ENCODE data around the gene ATP5F1E. TPM values are rescaled to one million over a fixed set of nuclear protein-coding genes. Genes with fewer than 3 reads are reported as not detected.

ATP5F1E gene
- total RNA-seq, 1 experiment from 2014 or later: 41.1 TPM

DNA sequence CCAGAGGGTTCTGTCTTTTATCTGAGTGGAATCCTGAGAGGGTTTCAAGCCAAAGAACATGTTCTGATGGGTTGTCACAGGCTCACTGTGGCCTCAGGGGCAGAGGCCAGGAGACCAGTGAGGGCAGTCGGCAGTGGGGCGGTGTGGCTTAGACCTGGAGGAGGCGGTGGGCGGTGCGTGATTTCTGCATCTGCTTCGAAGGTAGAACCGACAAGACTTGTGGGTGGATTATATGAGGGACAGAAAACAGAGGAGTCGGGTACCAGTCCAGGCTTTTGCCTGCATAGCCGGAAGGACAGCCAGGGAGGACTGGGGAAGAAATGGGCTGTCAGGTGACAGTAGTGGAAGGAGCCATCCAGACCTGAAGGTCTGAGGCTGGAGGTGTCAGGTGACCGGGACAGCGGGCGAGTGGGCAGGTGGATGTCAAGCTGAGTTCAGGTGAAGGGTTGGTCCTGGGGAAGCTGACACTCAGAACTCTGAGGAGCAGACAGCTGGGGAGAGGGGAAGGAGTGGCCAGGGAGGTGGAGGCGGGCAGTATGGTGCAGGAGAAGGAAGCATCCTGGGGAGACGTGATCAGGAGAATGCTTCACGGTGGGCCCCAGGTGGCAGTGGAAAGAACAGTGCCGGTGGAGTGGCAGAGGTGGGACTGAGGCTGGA is 28.2 kb downstream of the ATP5F1E start (continued):
- TF ChIP-seq CBFB (CRISPR knock-in tag; IDR thresholded peaks at IDR 0.05; ENCODE audit: low read depth) (no peak), RORB (CRISPR knock-in tag; IDR thresholded peaks at IDR 0.05) (no peak)
- TF ChIP-seq, protein P1, sequence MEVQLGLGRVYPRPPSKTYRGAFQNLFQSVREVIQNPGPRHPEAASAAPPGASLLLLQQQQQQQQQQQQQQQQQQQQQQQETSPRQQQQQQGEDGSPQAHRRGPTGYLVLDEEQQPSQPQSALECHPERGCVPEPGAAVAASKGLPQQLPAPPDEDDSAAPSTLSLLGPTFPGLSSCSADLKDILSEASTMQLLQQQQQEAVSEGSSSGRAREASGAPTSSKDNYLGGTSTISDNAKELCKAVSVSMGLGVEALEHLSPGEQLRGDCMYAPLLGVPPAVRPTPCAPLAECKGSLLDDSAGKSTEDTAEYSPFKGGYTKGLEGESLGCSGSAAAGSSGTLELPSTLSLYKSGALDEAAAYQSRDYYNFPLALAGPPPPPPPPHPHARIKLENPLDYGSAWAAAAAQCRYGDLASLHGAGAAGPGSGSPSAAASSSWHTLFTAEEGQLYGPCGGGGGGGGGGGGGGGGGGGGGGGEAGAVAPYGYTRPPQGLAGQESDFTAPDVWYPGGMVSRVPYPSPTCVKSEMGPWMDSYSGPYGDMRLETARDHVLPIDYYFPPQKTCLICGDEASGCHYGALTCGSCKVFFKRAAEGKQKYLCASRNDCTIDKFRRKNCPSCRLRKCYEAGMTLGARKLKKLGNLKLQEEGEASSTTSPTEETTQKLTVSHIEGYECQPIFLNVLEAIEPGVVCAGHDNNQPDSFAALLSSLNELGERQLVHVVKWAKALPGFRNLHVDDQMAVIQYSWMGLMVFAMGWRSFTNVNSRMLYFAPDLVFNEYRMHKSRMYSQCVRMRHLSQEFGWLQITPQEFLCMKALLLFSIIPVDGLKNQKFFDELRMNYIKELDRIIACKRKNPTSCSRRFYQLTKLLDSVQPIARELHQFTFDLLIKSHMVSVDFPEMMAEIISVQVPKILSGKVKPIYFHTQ (CRISPR knock-in tag; IDR thresholded peaks at IDR 0.05): no peak
- TF ChIP-seq, protein P2, sequence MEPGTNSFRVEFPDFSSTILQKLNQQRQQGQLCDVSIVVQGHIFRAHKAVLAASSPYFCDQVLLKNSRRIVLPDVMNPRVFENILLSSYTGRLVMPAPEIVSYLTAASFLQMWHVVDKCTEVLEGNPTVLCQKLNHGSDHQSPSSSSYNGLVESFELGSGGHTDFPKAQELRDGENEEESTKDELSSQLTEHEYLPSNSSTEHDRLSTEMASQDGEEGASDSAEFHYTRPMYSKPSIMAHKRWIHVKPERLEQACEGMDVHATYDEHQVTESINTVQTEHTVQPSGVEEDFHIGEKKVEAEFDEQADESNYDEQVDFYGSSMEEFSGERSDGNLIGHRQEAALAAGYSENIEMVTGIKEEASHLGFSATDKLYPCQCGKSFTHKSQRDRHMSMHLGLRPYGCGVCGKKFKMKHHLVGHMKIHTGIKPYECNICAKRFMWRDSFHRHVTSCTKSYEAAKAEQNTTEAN (CRISPR knock-in tag; IDR thresholded peaks at IDR 0.05): no peak

DNA sequence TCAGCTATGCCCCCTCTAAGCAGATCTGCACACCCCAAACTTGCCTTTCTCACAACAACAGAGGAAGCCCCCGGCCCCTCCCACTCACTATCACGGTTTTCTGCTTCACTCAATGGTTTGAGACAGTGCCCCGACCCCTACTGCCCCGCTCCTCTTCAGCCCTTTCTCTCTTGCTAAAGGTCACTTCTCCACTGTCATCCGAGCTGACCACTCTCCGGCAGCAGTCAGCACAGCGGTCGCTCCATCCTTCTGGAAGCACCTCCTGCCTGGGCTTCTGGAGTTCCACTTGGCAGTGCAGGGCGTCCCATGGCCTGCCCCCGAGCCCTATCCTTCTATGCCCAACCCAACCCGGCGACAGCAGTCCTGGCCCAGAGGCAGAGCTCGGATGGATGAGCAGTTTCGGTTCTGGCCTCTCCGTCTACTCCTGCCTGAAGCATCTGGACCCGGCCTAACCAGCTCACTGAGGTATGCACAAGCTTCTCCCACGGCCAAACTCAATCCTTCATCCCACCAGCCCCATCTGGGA is 29.2 kb downstream of the ATP5F1E start:
- no peak overlapping the region for H3K4me3 Mint-ChIP-seq
- TF ChIP-seq GABPB1 (CRISPR knock-in tag; IDR thresholded peaks at IDR 0.05): peak; percentile 40; the same call in 1 of the 2 replicates
- no peak for TF ChIP-seq PRRX2 (CRISPR knock-in tag; IDR thresholded peaks at IDR 0.05)
- peak overlapping the region; percentile 24; the same call in 1 of the 2 replicates for H3K27ac Mint-ChIP-seq

DNA sequence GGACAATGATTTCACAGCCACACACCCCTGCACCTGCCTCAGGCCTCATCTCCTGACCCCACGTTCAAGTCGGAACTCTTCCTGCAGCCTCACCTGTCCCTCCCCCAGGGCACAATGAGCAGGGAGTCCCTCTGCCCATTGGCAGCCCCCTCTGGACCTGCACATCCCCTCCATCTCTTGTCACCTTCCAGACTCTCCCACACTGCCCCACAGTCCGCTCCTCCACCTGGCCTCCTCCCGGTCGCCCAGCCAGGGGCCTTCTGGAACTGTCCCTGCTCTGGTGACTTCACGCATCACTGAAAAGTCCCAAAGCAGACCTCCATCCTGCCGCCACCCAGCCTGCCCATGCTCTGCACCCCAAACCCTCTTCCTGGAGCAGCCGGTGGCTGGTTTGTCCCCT is 29.7 kb downstream of the ATP5F1E start:
- ChIA-PET CTCF (no interaction called here), POLR2A (no interaction called here)
- H3K4me3 Mint-ChIP-seq: no peak overlapping the region
- H3K36me3 Mint-ChIP-seq: peaks cover 3% of the 10 kb centered on the region; the same call in 1 of the 2 replicates
- H3K27me3 Mint-ChIP-seq (ENCODE audit: low read depth): peaks cover 5% of the 10 kb centered on the region; the same call in 1 of the 2 replicates
- H3K4me1 Mint-ChIP-seq: peaks cover 12% of the 10 kb centered on the region
- H3K27ac Mint-ChIP-seq: no peak overlapping the region
- no peak for DNase-seq (ENCODE audit: low spot score)
- ATAC-seq: no peak
- H3K9me3 Mint-ChIP-seq: no peaks in the 10 kb centered on the region
- TF ChIP-seq, protein P3, sequence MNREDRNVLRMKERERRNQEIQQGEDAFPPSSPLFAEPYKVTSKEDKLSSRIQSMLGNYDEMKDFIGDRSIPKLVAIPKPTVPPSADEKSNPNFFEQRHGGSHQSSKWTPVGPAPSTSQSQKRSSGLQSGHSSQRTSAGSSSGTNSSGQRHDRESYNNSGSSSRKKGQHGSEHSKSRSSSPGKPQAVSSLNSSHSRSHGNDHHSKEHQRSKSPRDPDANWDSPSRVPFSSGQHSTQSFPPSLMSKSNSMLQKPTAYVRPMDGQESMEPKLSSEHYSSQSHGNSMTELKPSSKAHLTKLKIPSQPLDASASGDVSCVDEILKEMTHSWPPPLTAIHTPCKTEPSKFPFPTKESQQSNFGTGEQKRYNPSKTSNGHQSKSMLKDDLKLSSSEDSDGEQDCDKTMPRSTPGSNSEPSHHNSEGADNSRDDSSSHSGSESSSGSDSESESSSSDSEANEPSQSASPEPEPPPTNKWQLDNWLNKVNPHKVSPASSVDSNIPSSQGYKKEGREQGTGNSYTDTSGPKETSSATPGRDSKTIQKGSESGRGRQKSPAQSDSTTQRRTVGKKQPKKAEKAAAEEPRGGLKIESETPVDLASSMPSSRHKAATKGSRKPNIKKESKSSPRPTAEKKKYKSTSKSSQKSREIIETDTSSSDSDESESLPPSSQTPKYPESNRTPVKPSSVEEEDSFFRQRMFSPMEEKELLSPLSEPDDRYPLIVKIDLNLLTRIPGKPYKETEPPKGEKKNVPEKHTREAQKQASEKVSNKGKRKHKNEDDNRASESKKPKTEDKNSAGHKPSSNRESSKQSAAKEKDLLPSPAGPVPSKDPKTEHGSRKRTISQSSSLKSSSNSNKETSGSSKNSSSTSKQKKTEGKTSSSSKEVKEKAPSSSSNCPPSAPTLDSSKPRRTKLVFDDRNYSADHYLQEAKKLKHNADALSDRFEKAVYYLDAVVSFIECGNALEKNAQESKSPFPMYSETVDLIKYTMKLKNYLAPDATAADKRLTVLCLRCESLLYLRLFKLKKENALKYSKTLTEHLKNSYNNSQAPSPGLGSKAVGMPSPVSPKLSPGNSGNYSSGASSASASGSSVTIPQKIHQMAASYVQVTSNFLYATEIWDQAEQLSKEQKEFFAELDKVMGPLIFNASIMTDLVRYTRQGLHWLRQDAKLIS (CRISPR knock-in tag; IDR thresholded peaks at IDR 0.05; ENCODE audit: borderline replicate concordance): no peak
- no peak for TF ChIP-seq SP1 (CRISPR knock-in tag; conservative IDR thresholded peaks at IDR 0.05)
- no peak for TF ChIP-seq CBFB (CRISPR knock-in tag; IDR thresholded peaks at IDR 0.05; ENCODE audit: low read depth)
- no peak for TF ChIP-seq FOXK1 (CRISPR knock-in tag; IDR thresholded peaks at IDR 0.05)
- TF ChIP-seq, protein P4, sequence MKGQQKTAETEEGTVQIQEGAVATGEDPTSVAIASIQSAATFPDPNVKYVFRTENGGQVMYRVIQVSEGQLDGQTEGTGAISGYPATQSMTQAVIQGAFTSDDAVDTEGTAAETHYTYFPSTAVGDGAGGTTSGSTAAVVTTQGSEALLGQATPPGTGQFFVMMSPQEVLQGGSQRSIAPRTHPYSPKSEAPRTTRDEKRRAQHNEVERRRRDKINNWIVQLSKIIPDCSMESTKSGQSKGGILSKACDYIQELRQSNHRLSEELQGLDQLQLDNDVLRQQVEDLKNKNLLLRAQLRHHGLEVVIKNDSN (CRISPR knock-in tag; IDR thresholded peaks at IDR 0.05): no peak
- TF ChIP-seq, protein P5, sequence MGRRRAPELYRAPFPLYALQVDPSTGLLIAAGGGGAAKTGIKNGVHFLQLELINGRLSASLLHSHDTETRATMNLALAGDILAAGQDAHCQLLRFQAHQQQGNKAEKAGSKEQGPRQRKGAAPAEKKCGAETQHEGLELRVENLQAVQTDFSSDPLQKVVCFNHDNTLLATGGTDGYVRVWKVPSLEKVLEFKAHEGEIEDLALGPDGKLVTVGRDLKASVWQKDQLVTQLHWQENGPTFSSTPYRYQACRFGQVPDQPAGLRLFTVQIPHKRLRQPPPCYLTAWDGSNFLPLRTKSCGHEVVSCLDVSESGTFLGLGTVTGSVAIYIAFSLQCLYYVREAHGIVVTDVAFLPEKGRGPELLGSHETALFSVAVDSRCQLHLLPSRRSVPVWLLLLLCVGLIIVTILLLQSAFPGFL (CRISPR knock-in tag; IDR thresholded peaks at IDR 0.05; ENCODE audit: borderline replicate concordance): no peak
- no peak for TF ChIP-seq NR2C2 (CRISPR knock-in tag; IDR thresholded peaks at IDR 0.05)
- TF ChIP-seq ESRRA (CRISPR knock-in tag; IDR thresholded peaks at IDR 0.05; ENCODE audit: borderline replicate concordance): no peak
- no peak for TF ChIP-seq FOXJ3 (CRISPR knock-in tag; IDR thresholded peaks at IDR 0.05; ENCODE audit: borderline replicate concordance)
- no peak for TF ChIP-seq IRF2 (CRISPR knock-in tag; IDR thresholded peaks at IDR 0.05; ENCODE audit: borderline replicate concordance, low read depth)
- no peak for TF ChIP-seq ZNF671 (CRISPR knock-in tag; IDR thresholded peaks at IDR 0.05)
- TF ChIP-seq SOX15 (CRISPR knock-in tag; IDR thresholded peaks at IDR 0.05): no peak
- TF ChIP-seq, protein P6, sequence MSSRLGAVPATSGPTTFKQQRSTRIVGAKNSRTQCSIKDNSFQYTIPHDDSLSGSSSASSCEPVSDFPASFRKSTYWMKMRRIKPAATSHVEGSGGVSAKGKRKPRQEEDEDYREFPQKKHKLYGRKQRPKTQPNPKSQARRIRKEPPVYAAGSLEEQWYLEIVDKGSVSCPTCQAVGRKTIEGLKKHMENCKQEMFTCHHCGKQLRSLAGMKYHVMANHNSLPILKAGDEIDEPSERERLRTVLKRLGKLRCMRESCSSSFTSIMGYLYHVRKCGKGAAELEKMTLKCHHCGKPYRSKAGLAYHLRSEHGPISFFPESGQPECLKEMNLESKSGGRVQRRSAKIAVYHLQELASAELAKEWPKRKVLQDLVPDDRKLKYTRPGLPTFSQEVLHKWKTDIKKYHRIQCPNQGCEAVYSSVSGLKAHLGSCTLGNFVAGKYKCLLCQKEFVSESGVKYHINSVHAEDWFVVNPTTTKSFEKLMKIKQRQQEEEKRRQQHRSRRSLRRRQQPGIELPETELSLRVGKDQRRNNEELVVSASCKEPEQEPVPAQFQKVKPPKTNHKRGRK (CRISPR knock-in tag; IDR thresholded peaks at IDR 0.05; ENCODE audit: borderline replicate concordance): no peak
- no peak for TF ChIP-seq ZNF219 (CRISPR knock-in tag; IDR thresholded peaks at IDR 0.05; ENCODE audit: borderline replicate concordance)
- TF ChIP-seq CREM (CRISPR knock-in tag; IDR thresholded peaks at IDR 0.05): no peak

More for the DNA sequence above, 29.2 kb downstream of the ATP5F1E start:
- POLR2A ChIA-PET: no interaction called here
- Mint-ChIP-seq H3K9me3 (no peaks in the 10 kb centered on the region), H3K27me3 (ENCODE audit: low read depth) (peaks cover 8% of the 10 kb centered on the region), H3K4me1 (peaks cover 12% of the 10 kb centered on the region), H3K36me3 (no peaks in the 10 kb centered on the region)
- DNase-seq (ENCODE audit: low spot score) (no peak), ATAC-seq (no peak)
- CTCF ChIA-PET: no interaction called here
